K562 (cell line): ENCODE results near the gene NYNRIN. TPM values are rescaled to one million over a fixed set of nuclear protein-coding genes. Genes with fewer than 3 reads are reported as not detected.

Source experiments
- ARID1B ChIP-seq: fragments of 450-650 bp; IDR thresholded peaks from 2 replicates; pipeline ENCODE4 v1.6.1; 2016; ENCODE audit warnings: antibody characterized with exemption, mild to moderate bottlenecking, inconsistent platforms
- BDP1 ChIP-seq: IDR thresholded peaks from 3 replicates; pipeline ENCODE4 v1.6.1; 2011; ENCODE audit not compliant: insufficient read length, insufficient read depth
- CREBBP ChIP-seq: IDR thresholded peaks from one replicate; pipeline ENCODE4 v1.6.1; 2012; ENCODE audit warnings: low read depth, mild to moderate bottlenecking, control low read depth, inconsistent platforms, low read length
- DMBX1 ChIP-seq: fragments of 250-450 bp; sonication (Bioruptor Pico); IDR thresholded peaks from 2 replicates; pipeline ENCODE4 v1.8.0; 2022; ENCODE audit warnings: inconsistent platforms, mild to moderate bottlenecking, moderate library complexity, borderline replicate concordance
- DPF2 ChIP-seq: fragments of 450-650 bp; IDR thresholded peaks from 2 replicates; pipeline ENCODE4 v1.6.1; 2016
- E2F3 ChIP-seq: fragments of 250-450 bp; sonication (Bioruptor Pico); IDR thresholded peaks from 2 replicates; pipeline ENCODE4 v1.4.0; 2020; ENCODE audit warnings: mild to moderate bottlenecking
- FOS ChIP-seq: IDR thresholded peaks from 3 replicates; pipeline ENCODE4 v1.6.1; 2011; ENCODE audit not compliant: insufficient read length; ENCODE audit errors: extremely low read depth
- HNRNPLL ChIP-seq: fragments of 200-400 bp; formaldehyde crosslinking; IDR thresholded peaks from 2 replicates; pipeline ENCODE4 v1.6.1; 2017; ENCODE audit warnings: low read length, low read depth, mild to moderate bottlenecking; ENCODE audit not compliant: poor library complexity, severe bottlenecking
- KDM1A ChIP-seq, 2 experiments: fragments of 450-650 bp; IDR thresholded peaks; 2 replicates each; pipeline ENCODE4 v1.6.1; 2016; ENCODE audit warnings: mild to moderate bottlenecking in 2 of 2
- LEF1 ChIP-seq: fragments of 450-650 bp; IDR thresholded peaks from 2 replicates; pipeline ENCODE4 v1.6.1; 2016; ENCODE audit warnings: mild to moderate bottlenecking
- NFIX ChIP-seq: fragments of 250-450 bp; sonication (Bioruptor Pico); IDR thresholded peaks from 2 replicates; pipeline ENCODE4 v1.4.0; 2020; ENCODE audit warnings: low read depth, mild to moderate bottlenecking, moderate library complexity
- PTTG1 ChIP-seq: fragments of 450-650 bp; IDR thresholded peaks from 2 replicates; pipeline ENCODE4 v1.6.1; 2016; ENCODE audit warnings: low read depth, mild to moderate bottlenecking, missing genetic modification characterization, missing compliant biosample characterization
- SIN3A ChIP-seq, 2 experiments: fragments of 150-350 bp in 1 of 2; IDR thresholded peaks; 2 replicates each; pipeline ENCODE4 v1.6.1; 2011 to 2016; ENCODE audit warnings: borderline replicate concordance in 2 of 2, low read depth in 2 of 2, low read length in 2 of 2, mild to moderate bottlenecking in 2 of 2, moderate library complexity in 2 of 2; ENCODE audit not compliant: control insufficient read depth in 1 of 2
- SIN3B ChIP-seq: fragments of 450-650 bp; IDR thresholded peaks from 2 replicates; pipeline ENCODE4 v1.6.1; 2017; ENCODE audit warnings: low read depth, mild to moderate bottlenecking, moderate library complexity
- SMARCA4 ChIP-seq: fragments of 450-650 bp; IDR thresholded peaks from 2 replicates; pipeline ENCODE4 v1.6.1; 2016
- STAT5A ChIP-seq: IDR thresholded peaks from 2 replicates; pipeline ENCODE4 v1.6.1; 2012; ENCODE audit warnings: low read length, inconsistent platforms, borderline replicate concordance
- TAF9B ChIP-seq: fragments of 450-650 bp; IDR thresholded peaks from 2 replicates; pipeline ENCODE4 v1.6.1; 2018; ENCODE audit warnings: mild to moderate bottlenecking; ENCODE audit not compliant: partially characterized antibody
- TARDBP ChIP-seq: fragments of 450-650 bp; IDR thresholded peaks from 2 replicates; pipeline ENCODE4 v1.6.1; 2016
- TCF3 ChIP-seq: sonication (generic); formaldehyde crosslinking; IDR thresholded peaks from 2 replicates; pipeline ENCODE4 v1.4.0; 2020; ENCODE audit warnings: mild to moderate bottlenecking, missing genetic modification reagents
- TFAM ChIP-seq: fragments of 250-450 bp; sonication (Bioruptor Pico); conservative IDR thresholded peaks from 2 replicates; pipeline ENCODE4 v1.5.0; 2021; ENCODE audit warnings: mild to moderate bottlenecking, moderate library complexity
- TRIM24 ChIP-seq, 2 experiments: fragments of 450-650 bp; IDR thresholded peaks; 2 replicates each; pipeline ENCODE4 v1.6.1; 2016
- ZC3H8 ChIP-seq: fragments of 450-650 bp; IDR thresholded peaks from 2 replicates; pipeline ENCODE4 v1.6.1; 2017
- ZNF316 ChIP-seq: fragments of 450-650 bp; IDR thresholded peaks from 2 replicates; pipeline ENCODE4 v1.6.1; 2016
- polyA plus RNA-seq, 8 experiments: library from polyadenylated mRNA; depleted of rRNA in 4 of 8; stranded (reverse) in 5 of 8; unstranded in 3 of 8; fragments of >200 nt; fragmentation: Nextera tagmentation in 2 of 8; fragmentation: Illumina TruSeq in 1 of 8; extraction: Ambion mirVana in 2 of 8; extraction: Trizol in 1 of 8; gene quantifications; 2 replicates each; pipeline versions ENCODE4 v1.2.1 to v1.2.3, GENCODE V29; 2011 to 2014; ENCODE audit warnings: inconsistent platforms in 1 of 8, missing spikeins in 1 of 8
- total RNA-seq, 7 experiments: library from RNA; depleted of rRNA in 6 of 7; stranded (reverse); fragments of >200 nt in 6 of 7; fragmentation: Illumina TruSeq in 2 of 7; extraction: Trizol in 2 of 7; gene quantifications; 2 replicates each; pipeline versions ENCODE4 v1.2.1 to v1.2.3, GENCODE V29; 2011 to 2021; ENCODE audit warnings: low replicate concordance in 1 of 7
- TF ChIP-seq, protein P1 (sequence below): fragments of 250-450 bp; sonication (Bioruptor Pico); IDR thresholded peaks from 2 replicates; pipeline ENCODE4 v1.8.0; 2022; ENCODE audit warnings: inconsistent platforms
- TF ChIP-seq, protein P2 (sequence below), 2 experiments: fragments of 450-650 bp in 1 of 2; sonication (generic) in 1 of 2; formaldehyde crosslinking in 1 of 2; IDR thresholded peaks in 1 of 2; conservative IDR thresholded peaks in 1 of 2; 2 replicates each; pipeline versions ENCODE4 v1.6.1 to v1.8.1; 2016 to 2023; ENCODE audit warnings: mild to moderate bottlenecking in 2 of 2, moderate library complexity in 2 of 2, inconsistent platforms in 1 of 2, missing genetic modification reagents in 1 of 2
- TF ChIP-seq, protein P3 (sequence below): fragments of 250-450 bp; sonication (Bioruptor Pico); IDR thresholded peaks from 2 replicates; pipeline ENCODE4 v1.5.1; 2021; ENCODE audit warnings: mild to moderate bottlenecking
- TF ChIP-seq, protein P4 (sequence below): IDR thresholded peaks from 2 replicates; pipeline ENCODE4 v1.6.1; 2016; ENCODE audit warnings: missing genetic modification characterization, missing compliant biosample characterization

The NYNRIN gene
- total and polyA plus RNA-seq, 9 of the 15 experiments (the other 6 are each of a cell fraction or from before 2014, with no cell fraction given): 0.04 to 1.2 (median 0.28) TPM

DNA sequence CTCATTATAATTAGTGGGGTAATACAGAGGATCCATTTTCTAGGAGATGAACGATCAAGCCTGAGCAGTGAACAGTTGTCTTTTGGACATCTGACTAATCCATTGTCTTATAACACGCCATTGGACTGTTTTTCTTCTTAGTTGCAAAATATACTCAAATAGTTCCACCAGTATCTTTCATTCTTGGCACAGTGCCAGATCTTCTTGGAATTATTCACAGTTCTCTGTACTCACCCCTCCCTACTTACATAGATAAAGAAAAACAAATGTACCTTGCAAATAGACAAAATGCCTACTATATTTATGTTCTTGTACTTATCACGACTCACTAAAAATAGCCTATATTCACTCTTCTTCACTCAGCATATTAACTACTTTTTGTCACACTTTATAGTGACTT lies 26.9 kb downstream of the NYNRIN start (continued):
- TF ChIP-seq, protein P1, sequence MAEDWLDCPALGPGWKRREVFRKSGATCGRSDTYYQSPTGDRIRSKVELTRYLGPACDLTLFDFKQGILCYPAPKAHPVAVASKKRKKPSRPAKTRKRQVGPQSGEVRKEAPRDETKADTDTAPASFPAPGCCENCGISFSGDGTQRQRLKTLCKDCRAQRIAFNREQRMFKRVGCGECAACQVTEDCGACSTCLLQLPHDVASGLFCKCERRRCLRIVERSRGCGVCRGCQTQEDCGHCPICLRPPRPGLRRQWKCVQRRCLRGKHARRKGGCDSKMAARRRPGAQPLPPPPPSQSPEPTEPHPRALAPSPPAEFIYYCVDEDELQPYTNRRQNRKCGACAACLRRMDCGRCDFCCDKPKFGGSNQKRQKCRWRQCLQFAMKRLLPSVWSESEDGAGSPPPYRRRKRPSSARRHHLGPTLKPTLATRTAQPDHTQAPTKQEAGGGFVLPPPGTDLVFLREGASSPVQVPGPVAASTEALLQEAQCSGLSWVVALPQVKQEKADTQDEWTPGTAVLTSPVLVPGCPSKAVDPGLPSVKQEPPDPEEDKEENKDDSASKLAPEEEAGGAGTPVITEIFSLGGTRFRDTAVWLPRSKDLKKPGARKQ: no peak
- TF ChIP-seq BDP1 (no peak), E2F3 (CRISPR knock-in tag) (no peak), TARDBP (no peak), NFIX (CRISPR knock-in tag) (peak; percentile 100), HNRNPLL (no peak), SIN3A (IDR thresholded peaks at IDR 0.05; ENCODE audit: borderline replicate concordance in 2 of 2, control insufficient read depth in 1 of 2, low read depth in 2 of 2, low read length in 2 of 2) (no peak), TRIM24 (IDR thresholded peaks at IDR 0.05) (peak in 1 of 2 experiments; percentile 65; a peak in 2 of 4 replicates), FOS (no peak), CREBBP (no peak), SIN3B (no peak), TCF3 (CRISPR knock-in tag) (peak; percentile 20; the same call in 1 of the 2 replicates), SMARCA4 (peak; percentile 69), ARID1B (peak; percentile 72), KDM1A (IDR thresholded peaks at IDR 0.05) (0 out of 4 replicates have a peak, but pooled peaks of 1 of the 2 experiments have one; percentile 7), ZC3H8 (no peak), DMBX1 (CRISPR knock-in tag) (no peak), PTTG1 (no peak), LEF1 (no peak; the same call in 1 of the 2 replicates), DPF2 (peak; percentile 59; the same call in 1 of the 2 replicates), TFAM (CRISPR knock-in tag) (no peak), TAF9B (peak; percentile 15), STAT5A (peak; percentile 52), ZNF316 (0 out of 2 replicates have a peak, but pooled peaks have one; percentile 30)
- TF ChIP-seq, protein P2, sequence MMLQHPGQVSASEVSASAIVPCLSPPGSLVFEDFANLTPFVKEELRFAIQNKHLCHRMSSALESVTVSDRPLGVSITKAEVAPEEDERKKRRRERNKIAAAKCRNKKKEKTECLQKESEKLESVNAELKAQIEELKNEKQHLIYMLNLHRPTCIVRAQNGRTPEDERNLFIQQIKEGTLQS (IDR thresholded peaks at IDR 0.05): 0 out of 2 replicates have a peak, but pooled peaks have one; percentile 4
- TF ChIP-seq, protein P2 (CRISPR knock-in tag; conservative IDR thresholded peaks at IDR 0.05): no peak
- TF ChIP-seq, protein P3, sequence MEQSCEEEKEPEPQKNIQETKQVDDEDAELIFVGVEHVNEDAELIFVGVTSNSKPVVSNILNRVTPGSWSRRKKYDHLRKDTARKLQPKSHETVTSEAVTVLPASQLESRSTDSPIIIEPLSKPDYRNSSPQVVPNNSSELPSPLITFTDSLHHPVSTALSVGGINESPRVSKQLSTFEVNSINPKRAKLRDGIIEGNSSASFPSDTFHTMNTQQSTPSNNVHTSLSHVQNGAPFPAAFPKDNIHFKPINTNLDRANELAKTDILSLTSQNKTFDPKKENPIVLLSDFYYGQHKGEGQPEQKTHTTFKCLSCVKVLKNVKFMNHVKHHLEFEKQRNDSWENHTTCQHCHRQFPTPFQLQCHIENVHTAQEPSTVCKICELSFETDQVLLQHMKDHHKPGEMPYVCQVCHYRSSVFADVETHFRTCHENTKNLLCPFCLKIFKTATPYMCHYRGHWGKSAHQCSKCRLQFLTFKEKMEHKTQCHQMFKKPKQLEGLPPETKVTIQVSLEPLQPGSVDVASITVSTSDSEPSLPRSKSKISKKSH (CRISPR knock-in tag): no peak
- TF ChIP-seq, protein P4, sequence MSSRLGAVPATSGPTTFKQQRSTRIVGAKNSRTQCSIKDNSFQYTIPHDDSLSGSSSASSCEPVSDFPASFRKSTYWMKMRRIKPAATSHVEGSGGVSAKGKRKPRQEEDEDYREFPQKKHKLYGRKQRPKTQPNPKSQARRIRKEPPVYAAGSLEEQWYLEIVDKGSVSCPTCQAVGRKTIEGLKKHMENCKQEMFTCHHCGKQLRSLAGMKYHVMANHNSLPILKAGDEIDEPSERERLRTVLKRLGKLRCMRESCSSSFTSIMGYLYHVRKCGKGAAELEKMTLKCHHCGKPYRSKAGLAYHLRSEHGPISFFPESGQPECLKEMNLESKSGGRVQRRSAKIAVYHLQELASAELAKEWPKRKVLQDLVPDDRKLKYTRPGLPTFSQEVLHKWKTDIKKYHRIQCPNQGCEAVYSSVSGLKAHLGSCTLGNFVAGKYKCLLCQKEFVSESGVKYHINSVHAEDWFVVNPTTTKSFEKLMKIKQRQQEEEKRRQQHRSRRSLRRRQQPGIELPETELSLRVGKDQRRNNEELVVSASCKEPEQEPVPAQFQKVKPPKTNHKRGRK (tag): no peak
